ENCODE results near the gene TOR1A. TPM values are rescaled to one million over a fixed set of nuclear protein-coding genes. Genes with fewer than 3 reads are reported as not detected.

Gene TOR1A
- polyA plus RNA-seq, 2 of the 4 experiments (the other 2 are of a cell fraction), result 54.0 to 74.9 TPM

DNA sequence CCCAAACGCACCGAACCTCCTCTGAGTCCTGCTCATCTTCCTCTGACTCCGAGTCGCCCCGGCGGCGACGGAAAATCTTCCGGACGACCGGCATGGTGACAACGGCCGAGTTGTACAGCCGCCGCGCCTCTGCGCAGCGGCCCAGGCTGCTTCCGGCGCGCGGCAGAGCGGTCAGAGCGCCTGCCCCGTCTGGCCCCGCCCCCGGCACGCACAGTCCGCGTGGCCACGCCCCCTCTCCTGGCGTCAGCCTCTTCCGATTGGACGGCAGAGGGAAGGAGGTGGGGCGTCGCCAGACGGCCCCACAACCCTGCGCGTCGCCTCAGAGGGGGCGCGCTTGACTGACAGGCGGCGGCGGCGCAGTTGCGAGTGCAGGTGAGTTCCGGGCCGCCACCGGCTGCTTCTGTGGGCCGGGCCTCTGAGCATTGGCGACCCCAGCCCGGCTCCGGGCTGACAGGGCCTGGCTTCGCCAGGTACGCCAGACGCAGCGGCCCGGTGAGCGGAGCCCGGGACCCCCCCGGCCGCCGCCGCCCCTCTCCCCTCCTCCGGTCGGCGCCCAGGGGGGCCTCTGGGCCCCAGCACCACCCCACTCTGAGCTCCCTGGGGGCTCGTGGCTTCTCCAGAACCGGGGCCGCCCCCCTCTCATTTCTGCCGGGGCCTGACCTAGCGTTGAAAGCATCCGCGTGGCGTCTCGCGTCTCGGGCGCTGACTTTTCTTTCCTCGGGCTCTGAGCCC is 11.4 kb upstream of the TOR1A start, which contains the start of the genes C9orf78 and USP20 (continued):
- TF ChIP-seq, protein P1, sequence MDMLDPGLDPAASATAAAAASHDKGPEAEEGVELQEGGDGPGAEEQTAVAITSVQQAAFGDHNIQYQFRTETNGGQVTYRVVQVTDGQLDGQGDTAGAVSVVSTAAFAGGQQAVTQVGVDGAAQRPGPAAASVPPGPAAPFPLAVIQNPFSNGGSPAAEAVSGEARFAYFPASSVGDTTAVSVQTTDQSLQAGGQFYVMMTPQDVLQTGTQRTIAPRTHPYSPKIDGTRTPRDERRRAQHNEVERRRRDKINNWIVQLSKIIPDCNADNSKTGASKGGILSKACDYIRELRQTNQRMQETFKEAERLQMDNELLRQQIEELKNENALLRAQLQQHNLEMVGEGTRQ (IDR thresholded peaks at IDR 0.05), result no peak
- TF ChIP-seq TP53 (CRISPR knock-in tag; IDR thresholded peaks at IDR 0.05), result no peak

DNA sequence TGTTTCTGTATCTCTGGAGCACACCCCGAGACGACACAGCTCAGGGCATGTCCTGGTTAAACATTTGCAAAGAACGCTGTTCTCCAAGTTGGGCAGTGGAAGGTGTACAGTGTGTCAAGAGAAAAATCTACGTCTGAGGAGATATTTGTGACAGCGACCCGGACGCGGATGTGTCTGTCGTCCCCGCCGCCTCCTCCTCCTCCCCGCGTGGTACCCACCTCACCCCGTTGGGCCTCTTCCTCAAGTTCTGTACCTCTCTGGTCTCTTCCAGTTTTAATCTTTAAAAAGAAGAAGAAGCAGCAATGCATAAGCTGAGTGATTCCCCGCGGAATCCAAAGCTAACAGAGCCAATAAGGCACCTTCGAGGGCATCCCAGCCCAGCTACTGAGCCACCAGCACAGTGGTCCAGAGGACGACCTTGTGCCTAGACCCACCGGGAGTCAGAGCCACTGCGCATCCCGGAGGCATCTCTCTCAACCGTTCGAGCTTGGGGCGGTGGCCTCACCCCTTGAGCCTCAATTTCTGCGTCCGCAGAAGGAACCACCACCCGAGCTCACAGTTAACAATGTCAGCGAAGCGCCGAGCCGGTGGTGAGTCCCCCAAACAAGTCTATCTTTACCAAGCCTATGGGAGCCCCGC is 10.7 kb upstream of the TOR1A start:
- WGBS (ENCODE audit: missing lambda C conversion rate), result 2% methylated on average over 32 of the region's 32 CpGs
- Histone ChIP-seq H3K4me2 (peak overlapping the region; percentile 81), H3K4me1 (peaks cover 15% of the 10 kb centered on the region; the same call in 2 of the 3 replicates), H3K9me3 (no peaks in the 10 kb centered on the region), H3K27ac (peak overlapping the region; percentile 77 to 86), H3K4me3 (peak overlapping the region; percentile 96)
- DNase-seq (ENCODE audit: low read depth in 1 of 2, low spot score in 1 of 2) (peak in 1 of 2 experiments; percentile 20), FAIRE-seq (no peak), ATAC-seq (peak; percentile 51 to 57)
- TF ChIP-seq RARB (CRISPR knock-in tag; IDR thresholded peaks at IDR 0.05), result no peak
- no peak for TF ChIP-seq CHD4 (IDR thresholded peaks at IDR 0.05; ENCODE audit: borderline replicate concordance)
- no peak for TF ChIP-seq FOXS1 (CRISPR knock-in tag; IDR thresholded peaks at IDR 0.05)
- TF ChIP-seq, protein P2, sequence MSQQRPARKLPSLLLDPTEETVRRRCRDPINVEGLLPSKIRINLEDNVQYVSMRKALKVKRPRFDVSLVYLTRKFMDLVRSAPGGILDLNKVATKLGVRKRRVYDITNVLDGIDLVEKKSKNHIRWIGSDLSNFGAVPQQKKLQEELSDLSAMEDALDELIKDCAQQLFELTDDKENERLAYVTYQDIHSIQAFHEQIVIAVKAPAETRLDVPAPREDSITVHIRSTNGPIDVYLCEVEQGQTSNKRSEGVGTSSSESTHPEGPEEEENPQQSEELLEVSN (IDR thresholded peaks at IDR 0.05; ENCODE audit: borderline replicate concordance, low read depth), result no peak
- no peak for TF ChIP-seq NFE2L2 (conservative IDR thresholded peaks at IDR 0.05; ENCODE audit: low read length)
- TF ChIP-seq EHF (CRISPR knock-in tag; IDR thresholded peaks at IDR 0.05), result no peak
- TF ChIP-seq, protein P3, sequence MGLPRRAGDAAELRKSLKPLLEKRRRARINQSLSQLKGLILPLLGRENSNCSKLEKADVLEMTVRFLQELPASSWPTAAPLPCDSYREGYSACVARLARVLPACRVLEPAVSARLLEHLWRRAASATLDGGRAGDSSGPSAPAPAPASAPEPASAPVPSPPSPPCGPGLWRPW (IDR thresholded peaks at IDR 0.05), result no peak
- no peak for TF ChIP-seq CEBPB (IDR thresholded peaks at IDR 0.05)
- TF ChIP-seq TP53 (CRISPR knock-in tag; IDR thresholded peaks at IDR 0.05), result no peak
- no peak for TF ChIP-seq POLR2A (IDR thresholded peaks at IDR 0.05; ENCODE audit: low read length)
- no peak for TF ChIP-seq JUN (IDR thresholded peaks at IDR 0.05)
- TF ChIP-seq NR3C1 (IDR thresholded peaks at IDR 0.05), result no peak
- TF ChIP-seq, protein P4, sequence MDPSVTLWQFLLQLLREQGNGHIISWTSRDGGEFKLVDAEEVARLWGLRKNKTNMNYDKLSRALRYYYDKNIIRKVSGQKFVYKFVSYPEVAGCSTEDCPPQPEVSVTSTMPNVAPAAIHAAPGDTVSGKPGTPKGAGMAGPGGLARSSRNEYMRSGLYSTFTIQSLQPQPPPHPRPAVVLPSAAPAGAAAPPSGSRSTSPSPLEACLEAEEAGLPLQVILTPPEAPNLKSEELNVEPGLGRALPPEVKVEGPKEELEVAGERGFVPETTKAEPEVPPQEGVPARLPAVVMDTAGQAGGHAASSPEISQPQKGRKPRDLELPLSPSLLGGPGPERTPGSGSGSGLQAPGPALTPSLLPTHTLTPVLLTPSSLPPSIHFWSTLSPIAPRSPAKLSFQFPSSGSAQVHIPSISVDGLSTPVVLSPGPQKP (IDR thresholded peaks at IDR 0.05; ENCODE audit: low read depth, low read length), result no peak
- no peak for TF ChIP-seq FOSL2 (IDR thresholded peaks at IDR 0.05)
- no peak for TF ChIP-seq FOSL2 (CRISPR knock-in tag; IDR thresholded peaks at IDR 0.05)
- ChIA-PET CTCF (interaction anchor here (0.7 to 0.9 kb wide), 3 partner anchors 10 to 286 kb away, joined by 3 read pairs; no protein-coding TSS in a partner anchor), POLR2A (interaction anchor here (0.6 to 1.1 kb wide), 3 partner anchors 10 to 133 kb away, joined by 3 to 8 read pairs (median 3); no protein-coding TSS in a partner anchor)

DNA sequence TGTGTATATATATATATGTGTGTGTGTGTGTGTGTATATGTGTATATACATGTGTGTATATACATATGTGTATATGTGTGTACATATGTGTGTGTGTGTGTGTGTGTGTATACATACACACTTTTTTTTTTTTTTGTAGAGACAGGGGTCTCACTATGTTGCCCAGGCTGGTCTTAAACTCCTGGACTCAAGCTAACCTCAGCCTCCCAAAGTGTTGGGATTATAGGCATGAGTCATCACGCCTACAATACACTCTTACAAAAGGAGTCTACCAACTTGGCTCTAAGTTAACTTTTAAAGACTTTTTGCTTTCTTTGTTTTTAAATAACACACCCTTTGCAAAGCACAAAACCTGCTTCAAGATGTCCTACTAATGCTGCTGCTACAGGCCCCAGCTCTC is 9.0 kb upstream of the TOR1A start:
- CTCF ChIA-PET, result interaction anchor here (0.6 to 1.5 kb wide), 3 partner anchors 19 to 77 kb away, joined by 3 to 4 read pairs (median 3); no protein-coding TSS in a partner anchor
- DNase-seq (ENCODE audit: low read depth in 1 of 2, low spot score in 1 of 2), result no peak
- no peak for FAIRE-seq
- WGBS (ENCODE audit: missing lambda C conversion rate), result 83% methylated on average over 1 of the region's 1 CpG
- H3K4me3 ChIP-seq, result no peak overlapping the region
- no peak overlapping the region for H3K4me2 ChIP-seq
- POLR2A ChIA-PET, result interaction anchor here (0.6 kb wide), 1 partner anchor 15 kb away, joined by 4 read pairs; no protein-coding TSS in a partner anchor
- no peak for ATAC-seq
- peaks cover 15% of the 10 kb centered on the region; the same call in 2 of the 3 replicates for H3K4me1 ChIP-seq
- TF ChIP-seq NFE2L2 (conservative IDR thresholded peaks at IDR 0.05; ENCODE audit: low read length), result no peak
- TF ChIP-seq FOSL2 (IDR thresholded peaks at IDR 0.05), result no peak
- TF ChIP-seq FOSL2 (CRISPR knock-in tag; IDR thresholded peaks at IDR 0.05), result peak; percentile 45; the same call in 1 of the 2 replicates
- H3K9me3 ChIP-seq, result no peaks in the 10 kb centered on the region
- H3K27ac ChIP-seq, result no peak overlapping the region

DNA sequence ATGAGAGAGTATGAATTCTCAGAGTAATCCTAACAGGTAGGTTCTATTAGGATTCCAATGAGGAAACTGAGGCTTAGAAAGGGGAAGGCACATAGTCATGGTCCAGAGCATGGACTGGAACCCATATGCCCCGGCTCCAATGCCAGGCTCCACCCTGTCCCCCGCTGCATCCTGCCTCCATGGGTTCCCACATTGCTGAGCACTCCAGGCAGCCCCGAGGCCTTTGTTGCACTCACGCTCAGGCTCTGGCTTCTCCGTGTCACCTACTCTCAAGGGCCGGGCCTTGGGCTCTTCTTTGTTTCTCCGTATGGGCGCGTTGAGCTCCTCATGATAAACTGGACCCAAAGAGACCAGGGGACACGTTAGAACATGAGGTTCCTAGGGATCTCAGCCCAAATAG is 5.0 kb upstream of the TOR1A start:
- ATAC-seq, result no peak
- Histone ChIP-seq H3K4me3 (no peak overlapping the region), H3K9me3 (no peaks in the 10 kb centered on the region), H3K4me1 (peaks cover 8% of the 10 kb centered on the region; the same call in 2 of the 3 replicates), H3K4me2 (no peak overlapping the region), H3K27ac (no peak overlapping the region)
- TF ChIP-seq BHLHE40 (IDR thresholded peaks at IDR 0.05; ENCODE audit: low read depth, low read length), result no peak
- no peak for TF ChIP-seq HOXB5 (CRISPR knock-in tag; IDR thresholded peaks at IDR 0.05)
- TF ChIP-seq KDM1A (IDR thresholded peaks at IDR 0.05; ENCODE audit: low read depth), result no peak
- no peak for TF ChIP-seq RNF2 (IDR thresholded peaks at IDR 0.05; ENCODE audit: borderline replicate concordance, low read depth)
- no peak for TF ChIP-seq MYC (IDR thresholded peaks at IDR 0.05; ENCODE audit: borderline replicate concordance, low read length)
- no peak for TF ChIP-seq NPAS2 (CRISPR knock-in tag; IDR thresholded peaks at IDR 0.05; ENCODE audit: borderline replicate concordance)
- TF ChIP-seq CBX2 (IDR thresholded peaks at IDR 0.05; ENCODE audit: borderline replicate concordance, low read depth), result no peak
- no peak for TF ChIP-seq CBX8 (IDR thresholded peaks at IDR 0.05)
- no peak for TF ChIP-seq CEBPB (IDR thresholded peaks at IDR 0.05)
- no peak for FAIRE-seq
- no peak for DNase-seq (ENCODE audit: low read depth in 1 of 2, low spot score in 1 of 2)
- POLR2A ChIA-PET, result no interaction called here
- CTCF ChIA-PET, result interaction anchor here (0.6 kb wide), 1 partner anchor 271 kb away, joined by 3 read pairs; no protein-coding TSS in a partner anchor
- WGBS (ENCODE audit: missing lambda C conversion rate), result 83% methylated on average over 10 of the region's 10 CpGs

Data from A549 (cell line).